Activated CD8-positive, alpha-beta T cell treated with anti-CD3 and anti-CD28 coated beads, Interleukin-2, amount 10 ng/mL, durations not matched to agents 7 days and 5 days (primary cell): Measurements from ENCODE around the gene ZW10. TPM values are rescaled to one million over a fixed set of nuclear protein-coding genes. Genes with fewer than 3 reads are reported as not detected.
A peak's percentile ranks its signal among the peaks of the same experiment; 100 is the strongest.

Source experiments
- ATAC-seq: fragments of 150-1000 bp; cut with Tn5 transposase; one replicate; pipeline ENCODE4 v1.10.0; 2021; ENCODE audit warnings: moderate library complexity
- CTCF ChIA-PET: fragments of 350-600 bp; sonication (Branson Sonifier 250); formaldehyde crosslinking; loops from one replicate; lab custom pipeline; 2021; ENCODE audit warnings: antibody characterized with exemption; lab: Charles Lee
- POLR2A ChIA-PET: fragments of 350-600 bp; sonication (Branson Sonifier 250); formaldehyde crosslinking; loops from one replicate; lab custom pipeline; 2021; ENCODE audit warnings: antibody characterized with exemption; lab: Charles Lee
- DNase-seq: peaks from one replicate; pipeline ENCODE4 v3.0.0-alpha.2; 2020
- H3K27ac Mint-ChIP-seq: one replicate; pipeline ENCODE4 v1.8.0; 2021; ENCODE audit warnings: mild to moderate bottlenecking, mixed read lengths
- H3K27me3 Mint-ChIP-seq: one replicate; pipeline ENCODE4 v1.8.0; 2021; ENCODE audit warnings: low read depth, mixed read lengths
- H3K36me3 Mint-ChIP-seq: one replicate; pipeline ENCODE4 v1.8.0; 2021; ENCODE audit warnings: low read depth, mixed read lengths
- H3K4me1 Mint-ChIP-seq: one replicate; pipeline ENCODE4 v1.8.0; 2021; ENCODE audit warnings: low read depth, mixed read lengths
- H3K4me3 Mint-ChIP-seq: one replicate; pipeline ENCODE4 v1.8.0; 2021; ENCODE audit warnings: mild to moderate bottlenecking, mixed read lengths
- H3K9me3 Mint-ChIP-seq: one replicate; pipeline ENCODE4 v1.8.0; 2022; ENCODE audit warnings: mixed read lengths; ENCODE audit not compliant: insufficient read depth
- total RNA-seq, 2 experiments: library from RNA; stranded (reverse); gene quantifications; one replicate each; pipeline ENCODE4 v1.2.3, GENCODE V29; 2021

Gene ZW10
- total RNA-seq, 2 experiments from 2014 or later, result 21.0 to 21.5 TPM

GRCh38 chr11:113697111-113697510 is 76.4 kb downstream of the ZW10 start:
- DNase-seq (no peak), ATAC-seq (no peak)
- Mint-ChIP-seq H3K27me3 (no peaks in the 10 kb centered on the region), H3K36me3 (no peaks in the 10 kb centered on the region), H3K9me3 (no peaks in the 10 kb centered on the region), H3K4me1 (no peaks in the 10 kb centered on the region), H3K27ac (no peak overlapping the region), H3K4me3 (no peak overlapping the region)
- CTCF ChIA-PET, result no interaction called here
- POLR2A ChIA-PET, result no interaction called here

DNA sequence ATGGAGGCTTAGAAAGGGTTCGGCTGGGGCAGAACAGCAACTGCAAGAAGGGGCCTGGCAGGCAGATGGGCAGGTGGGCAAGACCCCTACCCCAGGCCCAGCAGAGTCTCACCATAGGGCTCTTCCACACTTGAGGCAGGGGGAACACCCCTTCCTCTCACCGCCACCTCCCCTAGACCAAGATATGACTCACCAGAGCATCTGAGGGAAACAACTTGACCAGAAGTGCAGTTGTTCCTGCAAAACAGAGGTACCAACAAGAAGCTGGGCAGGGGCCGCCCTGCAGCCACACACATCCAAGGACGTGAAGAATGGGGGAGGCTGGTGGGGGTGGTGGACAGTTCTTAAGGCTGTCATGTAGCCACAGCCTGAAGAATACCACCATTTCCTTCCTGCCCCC is 78.3 kb downstream of the ZW10 start:
- H3K4me1 Mint-ChIP-seq, result no peaks in the 10 kb centered on the region
- no peak for ATAC-seq
- ChIA-PET POLR2A (interaction anchor here (0.6 kb wide), 1 partner anchor 1409 kb away, joined by 3 read pairs; no protein-coding TSS in a partner anchor), CTCF (no interaction called here)
- no peaks in the 10 kb centered on the region for H3K36me3 Mint-ChIP-seq
- H3K9me3 Mint-ChIP-seq, result no peaks in the 10 kb centered on the region
- H3K4me3 Mint-ChIP-seq, result no peak overlapping the region
- no peaks in the 10 kb centered on the region for H3K27me3 Mint-ChIP-seq
- DNase-seq, result no peak
- H3K27ac Mint-ChIP-seq, result no peak overlapping the region

- ChIA-PET CTCF (no interaction called here), POLR2A (no interaction called here)
- Mint-ChIP-seq H3K4me1 (no peaks in the 10 kb centered on the region), H3K9me3 (no peaks in the 10 kb centered on the region), H3K36me3 (no peaks in the 10 kb centered on the region), H3K27ac (no peak overlapping the region), H3K27me3 (no peaks in the 10 kb centered on the region), H3K4me3 (no peak overlapping the region)
- DNase-seq (no peak), ATAC-seq (no peak)
Measured at GRCh38 chr11:113694390-113694789, 79.1 kb downstream of the ZW10 start.

- Mint-ChIP-seq H3K36me3 (no peaks in the 10 kb centered on the region), H3K9me3 (no peaks in the 10 kb centered on the region), H3K27me3 (no peaks in the 10 kb centered on the region), H3K27ac (no peak overlapping the region), H3K4me3 (no peak overlapping the region), H3K4me1 (no peaks in the 10 kb centered on the region)
- ChIA-PET POLR2A (no interaction called here), CTCF (no interaction called here)
- no peak for ATAC-seq
- DNase-seq, result no peak
Measured at GRCh38 chr11:113693030-113693429, 80.5 kb downstream of the ZW10 start.

DNA sequence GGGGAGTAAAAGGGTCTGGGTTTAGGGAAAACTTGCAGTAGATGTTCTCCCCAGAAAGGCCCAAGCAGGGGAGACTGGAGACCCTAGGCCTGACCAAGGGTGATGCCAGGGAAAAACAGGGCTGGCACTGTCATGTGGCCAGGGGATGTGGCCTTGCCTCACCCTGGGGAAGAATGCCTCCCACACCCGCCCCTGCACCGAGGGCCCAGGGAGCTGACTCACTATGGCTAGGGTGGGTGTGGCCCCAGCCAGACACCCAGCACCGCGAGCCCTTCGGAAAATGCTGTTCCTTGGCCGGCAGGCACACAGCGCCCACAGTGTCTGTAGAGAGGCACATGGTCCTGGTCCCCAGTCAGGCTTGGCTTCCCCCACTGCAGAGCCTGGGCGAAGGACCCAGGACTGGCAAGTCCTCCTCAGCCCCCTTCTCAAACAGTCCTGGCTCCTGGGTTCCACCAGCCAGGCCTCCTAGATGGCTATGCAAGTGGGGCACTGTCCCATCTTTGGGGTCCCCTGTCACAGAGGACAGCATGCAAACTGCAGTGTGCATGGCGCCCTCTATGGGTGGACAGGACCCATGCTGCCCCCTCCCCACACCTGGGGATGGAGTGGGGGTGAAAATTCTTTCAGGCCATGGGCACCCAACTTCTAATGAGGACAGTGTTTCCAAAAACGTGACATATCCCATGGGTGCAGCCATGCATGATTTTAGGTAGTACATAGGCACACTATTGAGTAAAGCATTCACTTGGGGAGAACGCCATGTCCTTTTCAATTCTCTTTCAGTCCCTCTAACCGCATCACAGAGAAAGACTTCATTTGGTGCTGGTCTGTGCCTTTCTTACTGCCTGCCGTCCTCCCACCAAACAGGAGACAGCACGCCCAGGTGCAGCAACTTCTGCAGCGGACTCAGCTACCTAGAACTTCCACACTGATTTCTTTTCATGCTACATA is 82.6 kb downstream of the ZW10 start:
- peak; percentile 23 for ATAC-seq
- Mint-ChIP-seq H3K9me3 (no peaks in the 10 kb centered on the region), H3K36me3 (no peaks in the 10 kb centered on the region), H3K27ac (no peak overlapping the region), H3K27me3 (no peaks in the 10 kb centered on the region), H3K4me1 (no peaks in the 10 kb centered on the region), H3K4me3 (no peak overlapping the region)
- peak; percentile 26 for DNase-seq
- POLR2A ChIA-PET, result interaction anchor here (0.6 kb wide), 1 partner anchor 78 kb away, joined by 3 read pairs; no protein-coding TSS in a partner anchor
- CTCF ChIA-PET, result no interaction called here

DNA sequence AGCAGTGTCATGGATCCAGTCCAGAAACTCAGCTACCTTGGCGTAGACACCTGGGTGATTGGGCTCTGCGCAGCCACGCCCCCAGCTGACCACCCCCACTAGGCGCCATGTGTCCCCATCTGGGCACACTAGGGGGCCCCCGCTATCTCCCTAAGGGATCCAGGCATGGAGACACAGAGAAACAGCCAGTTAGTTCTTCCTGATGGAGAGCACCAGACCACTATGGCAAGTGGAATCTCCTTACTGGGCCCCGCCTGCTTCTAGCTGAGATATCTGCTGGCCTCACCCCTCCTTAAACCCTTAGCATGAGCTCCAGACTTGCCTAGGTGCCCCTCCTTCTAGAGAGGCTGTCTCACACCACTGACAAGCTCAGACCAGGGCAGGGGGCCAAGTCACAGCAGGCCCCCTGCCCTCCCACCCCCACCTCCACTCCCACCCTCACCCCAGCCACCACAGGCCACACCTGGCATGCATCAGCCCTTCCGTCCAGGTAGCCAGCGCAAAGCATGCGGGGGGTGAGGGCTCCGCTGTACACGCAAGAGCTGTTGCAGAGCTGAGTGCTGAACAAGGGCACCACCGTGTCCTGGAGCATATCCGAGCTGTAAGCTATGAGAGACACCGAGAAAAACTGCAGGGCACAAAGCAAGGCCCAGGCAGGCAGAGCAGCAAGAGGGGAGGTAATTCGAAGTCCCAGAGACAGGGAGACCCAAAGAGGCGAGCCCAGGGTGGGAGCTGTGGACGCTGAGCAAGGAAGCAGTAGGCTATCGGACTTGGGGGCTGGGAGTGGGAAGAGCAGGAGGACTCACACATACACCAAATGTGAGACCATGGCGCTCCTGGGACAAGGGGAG is 83.5 kb downstream of the ZW10 start:
- ChIA-PET CTCF (no interaction called here), POLR2A (no interaction called here)
- Mint-ChIP-seq H3K4me3 (no peak overlapping the region), H3K27me3 (no peaks in the 10 kb centered on the region), H3K9me3 (no peaks in the 10 kb centered on the region), H3K27ac (no peak overlapping the region), H3K36me3 (no peaks in the 10 kb centered on the region), H3K4me1 (no peaks in the 10 kb centered on the region)
- ATAC-seq (no peak), DNase-seq (no peak)

GRCh38 chr11:113685654-113686359 is 87.7 kb downstream of the ZW10 start:
- Mint-ChIP-seq H3K9me3 (no peaks in the 10 kb centered on the region), H3K27me3 (no peaks in the 10 kb centered on the region), H3K4me1 (no peaks in the 10 kb centered on the region), H3K36me3 (no peaks in the 10 kb centered on the region), H3K27ac (no peak overlapping the region), H3K4me3 (no peak overlapping the region)
- DNase-seq, result no peak
- ChIA-PET CTCF (no interaction called here), POLR2A (no interaction called here)
- ATAC-seq, result no peak

DNA sequence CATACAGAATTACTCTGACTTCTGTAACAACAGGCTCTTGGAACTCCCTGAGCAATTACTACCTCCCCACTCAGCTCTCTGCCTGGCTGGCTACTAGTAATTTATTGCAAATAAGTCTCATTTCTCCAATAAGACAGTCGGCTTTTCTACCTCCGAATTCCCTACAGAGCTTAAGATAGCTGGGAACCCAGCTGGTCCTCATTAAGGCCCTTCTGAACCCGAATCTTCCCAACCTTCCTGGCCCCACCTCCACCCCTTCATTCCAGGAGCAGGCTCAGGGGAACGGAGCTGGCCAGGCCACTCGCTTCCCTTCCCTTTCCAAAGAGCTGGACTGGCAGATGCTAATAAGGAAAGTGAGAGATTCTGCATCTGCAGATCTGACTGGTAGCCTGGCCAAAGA is 89.0 kb downstream of the ZW10 start:
- no peaks in the 10 kb centered on the region for H3K27me3 Mint-ChIP-seq
- DNase-seq (no peak), ATAC-seq (no peak)
- no peaks in the 10 kb centered on the region for H3K9me3 Mint-ChIP-seq
- H3K4me1 Mint-ChIP-seq, result no peaks in the 10 kb centered on the region
- H3K4me3 Mint-ChIP-seq, result no peak overlapping the region
- POLR2A ChIA-PET, result no interaction called here
- H3K36me3 Mint-ChIP-seq, result no peaks in the 10 kb centered on the region
- CTCF ChIA-PET, result no interaction called here
- H3K27ac Mint-ChIP-seq, result no peak overlapping the region

DNA sequence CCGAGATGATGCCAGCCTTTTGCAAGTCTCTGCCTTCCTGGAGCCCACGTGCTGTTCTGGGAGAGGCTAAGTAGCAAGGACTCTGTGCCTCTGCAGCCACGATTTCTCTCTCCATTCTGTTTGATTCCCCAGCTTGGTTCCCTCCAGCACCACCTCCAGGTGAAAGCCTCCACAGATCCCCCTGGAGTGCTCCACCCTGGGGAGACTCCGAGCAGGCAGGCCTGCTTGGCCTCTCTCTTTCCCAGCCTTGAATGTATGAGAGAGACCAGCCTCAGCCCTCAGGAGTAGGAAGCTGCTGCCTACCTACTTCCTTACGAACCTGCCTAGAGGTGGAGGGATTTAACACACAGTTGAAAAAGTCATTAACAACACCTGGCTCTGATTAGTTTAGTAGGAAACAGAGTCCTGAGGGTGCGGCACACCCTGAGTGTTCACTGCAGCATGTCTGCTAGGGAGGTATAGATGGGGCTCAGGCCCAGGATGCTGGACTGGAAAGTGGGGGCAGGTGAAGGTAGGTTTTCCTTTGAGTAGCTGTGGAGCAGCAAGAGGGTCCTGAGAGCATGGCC is 89.9 kb downstream of the ZW10 start:
- Mint-ChIP-seq H3K4me1 (no peaks in the 10 kb centered on the region), H3K36me3 (no peaks in the 10 kb centered on the region), H3K4me3 (no peak overlapping the region), H3K9me3 (no peaks in the 10 kb centered on the region), H3K27ac (no peak overlapping the region), H3K27me3 (peaks cover 3% of the 10 kb centered on the region)
- CTCF ChIA-PET, result interaction anchor here (1.2 kb wide), 1 partner anchor 20 kb away, joined by 3 read pairs; no protein-coding TSS in a partner anchor
- POLR2A ChIA-PET, result no interaction called here
- DNase-seq, result no peak
- ATAC-seq, result no peak
